ENCODE measurements around the gene PTPRD. TPM values are rescaled to one million over a fixed set of nuclear protein-coding genes. Genes with fewer than 3 reads are reported as not detected.

Gene PTPRD
- total RNA-seq, 1 donor from 2014 or later: 6.1 TPM

DNA sequence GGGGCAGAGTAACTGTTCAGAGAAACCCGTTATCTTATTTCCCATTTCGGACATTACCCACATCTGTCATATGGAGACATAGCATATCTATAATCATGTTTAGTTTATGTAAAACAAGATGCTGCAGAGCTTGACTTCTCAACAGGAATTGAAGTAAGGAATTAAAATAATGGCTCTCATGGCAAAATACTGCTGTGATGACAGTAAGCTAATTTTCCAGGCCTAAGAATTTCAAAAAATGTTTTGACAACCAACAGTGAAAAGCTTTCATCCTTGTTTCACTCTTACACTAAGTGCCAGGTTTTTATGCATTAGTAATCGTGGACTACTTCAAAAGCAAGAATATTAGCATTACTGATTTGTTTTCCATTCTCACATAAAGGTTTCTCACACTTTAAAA lies 518.2 kb downstream of the PTPRD start:
- ATAC-seq (no peak), DNase-seq (no peak)
- intact Hi-C loops (cut with micrococcal nuclease): no loop called here

GRCh38 chr9:10080012-10080411 lies 532.8 kb downstream of the PTPRD start:
- DNase-seq (no peak), ATAC-seq (no peak)
- intact Hi-C loops (cut with micrococcal nuclease): no loop called here

GRCh38 chr9:10079284-10079964 lies 533.4 kb downstream of the PTPRD start:
- no peak for DNase-seq
- intact Hi-C loops (cut with micrococcal nuclease): no loop called here
- ATAC-seq: no peak

GRCh38 chr9:10071579-10071978 lies 541.2 kb downstream of the PTPRD start:
- intact Hi-C loops (cut with micrococcal nuclease): no loop called here
- no peak for ATAC-seq

GRCh38 chr9:10062629-10063395 lies 550.0 kb downstream of the PTPRD start:
- ATAC-seq: no peak
- intact Hi-C loops (cut with micrococcal nuclease): no loop called here
- no peak for DNase-seq

More at GRCh38 chr9:10071579-10071978, 541.2 kb downstream of the PTPRD start:
- no peak for DNase-seq

DNA sequence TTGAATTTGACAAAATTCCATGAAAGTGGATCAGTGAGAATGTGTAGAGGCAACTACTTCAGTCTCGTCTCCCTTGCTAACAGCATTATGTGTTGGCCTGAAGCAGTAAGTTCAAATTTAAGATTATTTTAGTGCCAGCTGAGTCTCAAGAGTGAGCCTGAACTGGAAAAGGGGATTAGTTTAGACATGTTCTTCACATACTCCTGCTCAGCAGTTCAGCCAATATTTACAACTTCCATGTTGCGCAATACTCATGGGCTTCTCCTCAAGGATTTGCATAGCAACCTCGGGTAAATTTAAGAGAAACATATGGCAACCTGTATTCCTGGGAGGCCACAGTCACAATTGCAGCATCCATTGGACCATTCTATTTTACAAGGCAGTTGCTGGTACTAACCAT lies 553.8 kb downstream of the PTPRD start:
- ATAC-seq: no peak
- DNase-seq: no peak
- intact Hi-C loops (cut with micrococcal nuclease): no loop called here

GRCh38 chr9:10055886-10056395 lies 556.9 kb downstream of the PTPRD start:
- intact Hi-C loops (cut with micrococcal nuclease): no loop called here

GRCh38 chr9:10054456-10054855 lies 558.3 kb downstream of the PTPRD start:
- intact Hi-C loops (cut with micrococcal nuclease): no loop called here
- ATAC-seq: no peak

More at GRCh38 chr9:10055886-10056395, 556.9 kb downstream of the PTPRD start:
- DNase-seq: peak; percentile 13
- ATAC-seq: no peak

DNA sequence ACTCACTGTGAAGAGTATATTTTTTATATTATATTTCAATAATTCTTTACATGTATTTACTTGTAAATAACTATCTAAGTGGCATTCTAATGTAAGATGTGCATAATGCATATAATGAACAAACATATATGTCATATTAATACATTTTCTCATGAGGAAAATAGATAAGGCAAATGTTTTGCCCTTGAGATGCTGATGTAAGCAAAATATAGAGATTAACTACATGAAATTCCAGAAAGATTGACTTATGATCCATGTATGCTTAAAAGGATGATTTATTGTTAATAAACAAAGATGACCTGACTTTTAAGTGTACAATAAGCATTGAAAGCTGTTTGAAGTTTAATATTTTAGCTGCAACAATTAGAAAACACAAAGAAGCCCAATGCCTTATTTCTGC lies 559.9 kb downstream of the PTPRD start:
- intact Hi-C loops (cut with micrococcal nuclease): no loop called here
- DNase-seq: no peak

More at GRCh38 chr9:10054456-10054855, 558.3 kb downstream of the PTPRD start:
- DNase-seq: no peak

GRCh38 chr9:10052181-10052580 lies 560.6 kb downstream of the PTPRD start:
- intact Hi-C loops (cut with micrococcal nuclease): no loop called here
- no peak for ATAC-seq

More for the DNA sequence above, 559.9 kb downstream of the PTPRD start:
- no peak for ATAC-seq

DNA sequence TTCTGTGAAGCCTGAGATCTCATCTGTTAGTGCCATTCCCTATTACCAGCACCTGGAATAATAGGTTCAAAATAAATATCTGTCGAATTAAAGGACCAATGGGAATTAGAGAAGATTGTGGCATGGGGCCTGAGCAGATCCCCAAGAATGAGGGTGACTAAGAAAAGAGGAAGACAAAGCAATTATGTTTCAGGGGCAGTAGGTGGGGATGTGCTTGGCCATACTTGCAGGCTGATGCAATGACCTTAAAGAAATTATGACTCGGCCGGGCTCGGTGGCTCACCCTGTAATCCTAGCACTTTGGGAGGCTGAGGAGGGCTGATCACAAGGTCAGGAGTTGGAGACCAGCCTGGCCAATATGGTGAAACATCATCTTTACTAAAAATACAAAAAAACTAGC lies 562.8 kb downstream of the PTPRD start:
- ATAC-seq (no peak), DNase-seq (no peak)
- intact Hi-C loops (cut with micrococcal nuclease): no loop called here

More at GRCh38 chr9:10052181-10052580, 560.6 kb downstream of the PTPRD start:
- no peak for DNase-seq

- intact Hi-C loops (cut with micrococcal nuclease): no loop called here
- no peak for DNase-seq
- no peak for ATAC-seq
These were observed 563.8 kb downstream of the PTPRD start for GRCh38 chr9:10048994-10049393.

DNA sequence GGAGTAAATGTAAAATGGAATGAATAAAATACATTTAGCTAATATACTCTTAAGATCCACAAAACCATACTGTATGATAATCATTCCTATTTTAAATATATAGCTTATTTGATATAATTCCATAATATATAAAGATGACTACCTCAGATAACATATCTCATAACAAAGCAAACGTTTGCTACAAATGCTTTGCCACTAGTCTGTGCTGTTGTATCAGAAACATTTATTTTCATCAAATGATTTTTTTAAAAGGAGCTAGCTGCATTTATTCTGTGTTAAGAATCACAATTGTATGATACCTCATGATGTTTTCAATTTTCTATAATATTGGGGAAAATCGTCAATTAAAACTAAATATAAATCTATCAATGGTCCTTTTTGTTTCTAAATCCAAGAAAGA lies 567.2 kb downstream of the PTPRD start:
- ATAC-seq (no peak), DNase-seq (no peak)
- intact Hi-C loops (cut with micrococcal nuclease): no loop called here

DNA sequence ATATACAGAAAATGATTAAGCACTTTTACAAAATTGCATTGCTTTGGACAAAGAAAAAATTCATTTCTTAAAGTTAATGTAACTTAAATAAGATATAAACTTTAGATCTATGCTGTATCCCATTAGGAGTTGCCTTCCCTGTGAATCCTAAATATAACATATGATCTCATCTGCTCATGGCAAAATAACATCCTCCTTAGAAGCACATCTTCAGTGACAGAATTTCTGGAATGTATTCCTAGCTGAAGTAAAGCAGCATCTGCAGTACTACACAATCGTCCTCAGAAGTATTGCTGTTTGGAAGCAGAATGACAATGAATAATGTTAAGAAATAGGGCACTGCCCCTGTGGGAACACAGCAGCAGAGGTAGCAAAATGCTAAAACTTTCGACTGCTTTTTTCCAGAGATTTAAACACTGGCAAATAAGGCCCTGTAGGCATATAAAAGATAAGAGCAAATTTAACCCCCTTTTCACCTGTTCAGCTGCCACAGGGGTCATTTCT lies 571.0 kb downstream of the PTPRD start:
- DNase-seq: no peak
- ATAC-seq: no peak
- intact Hi-C loops (cut with micrococcal nuclease): no loop called here

DNA sequence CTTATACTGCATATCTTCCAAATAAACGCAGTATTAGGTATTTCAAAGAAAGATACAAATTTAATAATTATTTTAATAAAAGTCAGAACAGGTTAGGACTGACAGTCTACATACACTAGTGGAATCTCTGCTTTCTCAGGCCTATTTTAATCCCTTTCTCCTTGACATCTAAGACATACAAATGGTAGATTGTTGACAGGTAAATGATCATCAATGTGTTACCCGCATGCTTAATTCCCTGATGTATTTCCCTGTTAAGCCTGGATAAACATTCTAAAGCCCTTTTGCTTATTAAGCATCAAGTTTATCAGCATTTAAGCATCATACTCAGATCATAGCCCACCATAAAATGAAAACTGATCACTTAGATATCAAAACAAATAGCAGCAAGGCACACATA lies 576.7 kb downstream of the PTPRD start:
- ATAC-seq (no peak), DNase-seq (no peak)
- intact Hi-C loops (cut with micrococcal nuclease): no loop called here

- no peak for DNase-seq
- intact Hi-C loops (cut with micrococcal nuclease): no loop called here
- no peak for ATAC-seq
These were observed 580.6 kb downstream of the PTPRD start for GRCh38 chr9:10032166-10032565.

DNA sequence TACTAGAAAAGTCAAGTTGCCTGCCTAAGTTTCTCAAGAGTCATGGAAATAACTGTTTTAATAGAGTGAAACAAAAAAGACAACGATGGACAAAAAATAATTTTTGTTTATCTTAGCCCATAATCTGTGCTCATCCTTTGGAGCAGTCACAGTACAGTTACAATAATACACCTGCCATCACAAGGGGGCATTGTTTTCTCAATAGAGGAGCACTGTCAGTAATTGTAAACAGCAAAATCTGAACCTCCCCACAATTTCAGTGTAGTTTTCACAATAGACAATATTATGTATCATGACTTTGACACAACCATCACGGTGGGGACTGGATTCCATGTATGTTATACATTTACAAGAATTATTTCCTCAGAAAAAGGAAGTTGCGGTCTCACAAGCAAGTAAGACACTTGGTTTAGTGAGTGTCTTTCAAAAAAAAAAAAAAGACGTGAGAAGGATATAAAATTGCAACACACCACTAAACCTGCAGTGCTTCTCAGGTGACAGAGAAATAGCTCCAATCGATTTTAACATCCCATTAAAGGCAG lies 586.3 kb downstream of the PTPRD start:
- intact Hi-C loops (cut with micrococcal nuclease): no loop called here
- no peak for DNase-seq
- ATAC-seq: no peak

- DNase-seq (no peak), ATAC-seq (no peak)
- intact Hi-C loops (cut with micrococcal nuclease): no loop called here
These were observed 597.0 kb downstream of the PTPRD start for GRCh38 chr9:10015755-10016154.

DNA sequence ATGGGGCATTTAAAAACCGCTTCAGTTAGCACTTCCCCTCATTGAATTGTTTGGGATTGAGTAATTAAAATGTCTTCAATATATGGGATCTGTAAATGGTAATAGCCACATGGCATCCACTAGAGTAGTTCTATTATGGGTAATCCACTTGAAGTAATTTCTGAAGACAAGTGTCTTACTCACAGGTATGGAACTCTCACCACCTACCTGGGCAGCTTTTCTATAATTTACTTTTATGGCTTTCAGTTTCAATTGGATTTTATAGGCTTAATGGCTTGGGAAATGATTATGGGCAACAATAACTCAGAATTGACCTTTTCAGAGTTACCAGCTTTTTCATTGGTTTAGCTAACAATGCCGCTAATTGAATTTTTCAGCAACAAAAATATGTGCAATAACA lies 597.9 kb downstream of the PTPRD start:
- intact Hi-C loops (cut with micrococcal nuclease): no loop called here
- ATAC-seq (no peak), DNase-seq (no peak)

- ATAC-seq: no peak
- no peak for DNase-seq
- intact Hi-C loops (cut with micrococcal nuclease): no loop called here
These were observed 603.4 kb downstream of the PTPRD start for GRCh38 chr9:10009401-10009800.

Measured in left ventricle myocardium superior (tissue), 1 donor.